ENCODE results near the gene MAPK14. TPM values are rescaled to one million over a fixed set of nuclear protein-coding genes. Genes with fewer than 3 reads are reported as not detected.

MAPK14 gene
- total RNA-seq, 4 donors from 2014 or later = 85.2 to 201 (median 124) TPM

- H3K4me3 ChIP-seq (replicated peaks in 1 of 3) = no peak overlapping the region
- 80 to 84% methylated on average over 3 of the region's 3 CpGs for WGBS, 2 donors
- peaks cover 5 to 8% of the 10 kb centered on the region in 2 donors for H3K4me1 ChIP-seq
- no peaks in the 10 kb centered on the region for H3K27me3 ChIP-seq
- TF ChIP-seq, protein P1, sequence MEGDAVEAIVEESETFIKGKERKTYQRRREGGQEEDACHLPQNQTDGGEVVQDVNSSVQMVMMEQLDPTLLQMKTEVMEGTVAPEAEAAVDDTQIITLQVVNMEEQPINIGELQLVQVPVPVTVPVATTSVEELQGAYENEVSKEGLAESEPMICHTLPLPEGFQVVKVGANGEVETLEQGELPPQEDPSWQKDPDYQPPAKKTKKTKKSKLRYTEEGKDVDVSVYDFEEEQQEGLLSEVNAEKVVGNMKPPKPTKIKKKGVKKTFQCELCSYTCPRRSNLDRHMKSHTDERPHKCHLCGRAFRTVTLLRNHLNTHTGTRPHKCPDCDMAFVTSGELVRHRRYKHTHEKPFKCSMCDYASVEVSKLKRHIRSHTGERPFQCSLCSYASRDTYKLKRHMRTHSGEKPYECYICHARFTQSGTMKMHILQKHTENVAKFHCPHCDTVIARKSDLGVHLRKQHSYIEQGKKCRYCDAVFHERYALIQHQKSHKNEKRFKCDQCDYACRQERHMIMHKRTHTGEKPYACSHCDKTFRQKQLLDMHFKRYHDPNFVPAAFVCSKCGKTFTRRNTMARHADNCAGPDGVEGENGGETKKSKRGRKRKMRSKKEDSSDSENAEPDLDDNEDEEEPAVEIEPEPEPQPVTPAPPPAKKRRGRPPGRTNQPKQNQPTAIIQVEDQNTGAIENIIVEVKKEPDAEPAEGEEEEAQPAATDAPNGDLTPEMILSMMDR (IDR thresholded peaks at IDR 0.05) = no peak
- no peak for TF ChIP-seq POLR2A (IDR thresholded peaks at IDR 0.05)
- DNase-seq = no peak
- no peaks in the 10 kb centered on the region for H3K9me3 ChIP-seq
- H3K27ac ChIP-seq = no peak overlapping the region
- peaks cover 5 to 9% of the 10 kb centered on the region in 2 donors for H3K36me3 ChIP-seq
- intact Hi-C loops (cut with DNase I) = no loop called here
These were observed 70.8 kb downstream of the MAPK14 start for GRCh38 chr6:36098253-36098919.

DNA sequence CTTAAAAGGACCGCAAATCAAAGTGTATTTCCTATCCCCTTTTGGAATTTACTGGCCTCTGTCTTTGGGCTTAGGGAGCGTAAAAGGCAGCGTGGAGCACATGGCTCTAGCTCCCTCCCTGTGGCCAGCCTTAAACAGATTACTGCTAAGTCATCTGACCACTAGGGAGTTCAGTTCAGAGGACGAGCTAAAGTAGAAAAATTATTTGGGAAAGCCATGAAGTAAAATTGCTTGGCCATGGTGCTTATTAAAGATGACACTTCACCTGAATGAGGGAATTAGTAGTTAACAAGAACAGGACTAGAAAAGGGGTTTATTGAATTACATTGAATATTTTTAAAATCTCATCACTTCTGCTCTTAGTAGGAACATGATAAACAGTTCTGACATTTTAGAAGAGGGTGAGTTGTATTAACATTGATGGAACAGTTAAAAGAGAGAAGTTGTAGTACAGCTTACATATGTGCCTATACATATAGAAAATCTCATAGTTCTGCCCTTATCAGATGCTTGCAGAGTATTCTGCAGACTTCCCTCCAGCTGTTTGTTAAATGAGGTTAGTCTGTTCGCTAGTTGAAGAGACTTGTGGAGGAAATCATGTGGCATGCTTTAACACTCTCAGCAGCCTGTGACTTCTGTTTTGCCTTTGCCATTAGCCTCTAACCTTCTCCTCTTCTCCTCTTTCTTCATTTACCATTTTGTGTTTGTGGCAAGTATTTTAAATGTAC is 71.5 kb downstream of the MAPK14 start:
- DNase-seq = no peak
- Histone ChIP-seq H3K9me3 (no peaks in the 10 kb centered on the region), H3K36me3 (peaks cover 5 to 11% of the 10 kb centered on the region in 2 donors), H3K27ac (no peak overlapping the region), H3K4me3 (replicated peaks in 1 of 3) (no peak overlapping the region), H3K4me1 (peaks cover 5 to 8% of the 10 kb centered on the region in 2 donors), H3K27me3 (no peaks in the 10 kb centered on the region)
- TF ChIP-seq POLR2A (IDR thresholded peaks at IDR 0.05) = no peak
- TF ChIP-seq, protein P1 (IDR thresholded peaks at IDR 0.05) = no peak
- intact Hi-C loops (cut with DNase I) = no loop called here
- 72 to 82% methylated on average over 5 of the region's 5 CpGs for WGBS, 2 donors

DNA sequence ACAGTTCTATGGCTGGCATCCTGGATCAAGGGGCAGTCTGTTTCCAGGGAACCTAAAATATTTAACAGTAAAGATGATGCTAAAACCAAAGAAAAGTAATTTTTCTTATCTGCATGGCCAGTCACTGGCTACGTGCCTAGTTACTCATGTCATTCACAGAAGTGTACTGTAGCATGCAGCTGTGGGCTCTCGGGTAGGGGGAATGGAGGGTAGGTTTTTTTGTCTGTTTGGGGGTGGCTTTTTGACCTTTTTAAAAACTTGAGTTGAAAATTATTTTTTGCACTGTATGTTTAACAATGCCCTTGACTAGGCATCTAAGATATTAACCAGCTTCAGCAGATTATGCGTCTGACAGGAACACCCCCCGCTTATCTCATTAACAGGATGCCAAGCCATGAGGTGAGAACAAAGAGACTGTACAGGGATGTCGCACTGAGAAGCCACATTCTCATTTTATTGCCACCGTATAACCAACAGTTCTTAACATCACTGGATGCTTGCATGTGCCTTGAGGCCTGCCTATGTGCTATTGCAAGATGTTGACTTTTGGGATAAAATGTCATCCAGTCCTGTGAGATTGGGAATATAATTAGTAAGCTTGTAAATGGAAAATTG is 72.4 kb downstream of the MAPK14 start:
- peaks cover 8 to 11% of the 10 kb centered on the region in 2 donors for H3K36me3 ChIP-seq
- 55 to 76% methylated on average over 6 of the region's 6 CpGs for WGBS, 2 donors
- DNase-seq = no peak
- H3K27ac ChIP-seq = no peak overlapping the region
- no peak for TF ChIP-seq POLR2A (IDR thresholded peaks at IDR 0.05)
- TF ChIP-seq, protein P1 (IDR thresholded peaks at IDR 0.05) = no peak
- peaks cover 2 to 4% of the 10 kb centered on the region in 2 donors for H3K4me1 ChIP-seq
- no peaks in the 10 kb centered on the region for H3K27me3 ChIP-seq
- intact Hi-C loops (cut with DNase I) = no loop called here
- no peaks in the 10 kb centered on the region for H3K9me3 ChIP-seq
- H3K4me3 ChIP-seq (replicated peaks in 1 of 3) = no peak overlapping the region

DNA sequence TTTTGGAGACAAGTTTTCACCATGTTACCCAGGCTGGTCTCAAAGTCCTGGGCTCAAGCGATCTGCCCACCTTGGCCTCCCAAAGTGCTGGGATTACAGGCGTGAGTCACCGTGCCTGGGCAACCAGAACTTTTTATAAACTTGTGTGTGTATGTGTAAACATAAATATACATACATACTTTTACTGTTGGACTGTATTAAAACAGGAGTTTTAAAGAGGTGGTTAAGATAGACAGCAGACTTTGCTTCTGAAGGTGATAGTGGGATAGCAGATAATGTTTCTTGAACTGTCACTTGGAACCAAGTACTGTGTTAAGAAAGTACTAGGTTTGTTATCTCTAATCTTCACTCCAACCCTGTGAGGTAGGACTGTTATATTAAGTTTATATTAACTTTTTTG is 74.1 kb downstream of the MAPK14 start:
- Histone ChIP-seq H3K27ac (no peak overlapping the region), H3K4me3 (replicated peaks in 1 of 3) (no peak overlapping the region), H3K9me3 (no peaks in the 10 kb centered on the region), H3K36me3 (peaks cover 11 to 12% of the 10 kb centered on the region in 2 donors), H3K4me1 (no peaks in the 10 kb centered on the region), H3K27me3 (no peaks in the 10 kb centered on the region)
- no peak for DNase-seq
- 99 to 100% methylated on average over 3 of the region's 3 CpGs for WGBS, 2 donors
- intact Hi-C loops (cut with DNase I) = no loop called here
- TF ChIP-seq POLR2A (IDR thresholded peaks at IDR 0.05) = no peak
- TF ChIP-seq, protein P1 (IDR thresholded peaks at IDR 0.05) = no peak

GRCh38 chr6:36102853-36103252 is 75.2 kb downstream of the MAPK14 start:
- H3K4me3 ChIP-seq (replicated peaks in 1 of 3) = no peak overlapping the region
- DNase-seq = no peak
- no peaks in the 10 kb centered on the region for H3K27me3 ChIP-seq
- TF ChIP-seq, protein P1 (IDR thresholded peaks at IDR 0.05) = no peak
- TF ChIP-seq POLR2A (IDR thresholded peaks at IDR 0.05) = no peak
- intact Hi-C loops (cut with DNase I) = no loop called here
- WGBS, 2 donors = 67 to 70% methylated on average over 4 of the region's 4 CpGs
- peaks cover 11 to 12% of the 10 kb centered on the region in 2 donors for H3K36me3 ChIP-seq
- no peaks in the 10 kb centered on the region for H3K9me3 ChIP-seq
- no peaks in the 10 kb centered on the region for H3K4me1 ChIP-seq
- no peak overlapping the region for H3K27ac ChIP-seq
